ENCODE measurements around the gene CDKAL1.

Gene CDKAL1

GRCh38 chr6:21144928-21145327 is 610.7 kb downstream of the CDKAL1 start:
- no peak for DNase-seq (ENCODE audit: low read depth)
- no peak for TF ChIP-seq CTCF (conservative IDR thresholded peaks at IDR 0.05; ENCODE audit: low read depth, low read length)
- no peak overlapping the region for H3K4me3 ChIP-seq (ENCODE audit: low read length)

- TF ChIP-seq CTCF (conservative IDR thresholded peaks at IDR 0.05; ENCODE audit: low read depth, low read length): no peak
- DNase-seq (ENCODE audit: low read depth): no peak
- no peak overlapping the region for H3K4me3 ChIP-seq (ENCODE audit: low read length)
Observed at GRCh38 chr6:21147995-21148394, 613.7 kb downstream of the CDKAL1 start.

- no peak overlapping the region for H3K4me3 ChIP-seq (ENCODE audit: low read length)
- DNase-seq (ENCODE audit: low read depth): no peak
- TF ChIP-seq CTCF (conservative IDR thresholded peaks at IDR 0.05; ENCODE audit: low read depth, low read length): no peak
Observed at GRCh38 chr6:21149470-21149869, 615.2 kb downstream of the CDKAL1 start.

- no peak for DNase-seq (ENCODE audit: low read depth)
- no peak overlapping the region for H3K4me3 ChIP-seq (ENCODE audit: low read length)
- no peak for TF ChIP-seq CTCF (conservative IDR thresholded peaks at IDR 0.05; ENCODE audit: low read depth, low read length)
Observed at GRCh38 chr6:21150667-21151066, 616.4 kb downstream of the CDKAL1 start.

- no peak for DNase-seq (ENCODE audit: low read depth)
Observed at GRCh38 chr6:21151119-21151518, 616.9 kb downstream of the CDKAL1 start.

GRCh38 chr6:21151530-21151929 is 617.3 kb downstream of the CDKAL1 start:
- H3K4me3 ChIP-seq (ENCODE audit: low read length): no peak overlapping the region
- TF ChIP-seq CTCF (conservative IDR thresholded peaks at IDR 0.05; ENCODE audit: low read depth, low read length): no peak
- no peak for DNase-seq (ENCODE audit: low read depth)

More at GRCh38 chr6:21151119-21151518, 616.9 kb downstream of the CDKAL1 start:
- no peak for TF ChIP-seq CTCF (conservative IDR thresholded peaks at IDR 0.05; ENCODE audit: low read depth, low read length)
- no peak overlapping the region for H3K4me3 ChIP-seq (ENCODE audit: low read length)

- H3K4me3 ChIP-seq (ENCODE audit: low read length): no peak overlapping the region
- TF ChIP-seq CTCF (conservative IDR thresholded peaks at IDR 0.05; ENCODE audit: low read depth, low read length): no peak
- no peak for DNase-seq (ENCODE audit: low read depth)
Observed at GRCh38 chr6:21157186-21157929, 623.1 kb downstream of the CDKAL1 start.
